IMR-90 (cell line): Measurements from ENCODE around the gene FRMPD4. TPM values are rescaled to one million over a fixed set of nuclear protein-coding genes. Genes with fewer than 3 reads are reported as not detected.

ENCODE experiments used
- ATAC-seq: fragments of 200-7000 bp; cut with Tn5 transposase; 2 replicates; pipeline ENCODE4 v1.9.1; 2020; ENCODE audit warnings: low read depth, mild to moderate bottlenecking, moderate library complexity
- BruUV-seq: library from RNA; stranded (reverse); fragments of 400-500 nt; replicated peaks from 2 replicates; lab custom pipeline; 2021; lab: Mats Ljungman, UMichigan
- CTCF ChIA-PET: fragments of 300-600 bp; formaldehyde crosslinking; extraction: SDS; loops from one replicate; lab custom pipeline; 2021; ENCODE audit warnings: antibody characterized with exemption; lab: Yijun Ruan, JAX
- POLR2A ChIA-PET: fragments of 300-600 bp; sonication (Branson Sonifier 250); formaldehyde crosslinking; loops from one replicate; lab custom pipeline; 2022; ENCODE audit warnings: antibody characterized with exemption; ENCODE audit not compliant: unreplicated experiment; lab: Charles Lee
- DNase-seq: peaks from one replicate; pipeline ENCODE4 v3.0.0; 2013
- H2AFZ ChIP-seq: replicated peaks from 2 replicates; pipeline ENCODE3; 2013; ENCODE audit warnings: low read length, mild to moderate bottlenecking; ENCODE audit not compliant: poor library complexity
- H2AK5ac ChIP-seq: 2 replicates; pipeline ENCODE4 v1.6.1; 2013; ENCODE audit warnings: low read depth, low read length, inconsistent platforms
- H2AK9ac ChIP-seq: replicated peaks from 2 replicates; pipeline ENCODE3; 2013; ENCODE audit warnings: mild to moderate bottlenecking, low read depth, low read length, moderate library complexity; ENCODE audit not compliant: poor library complexity
- H2BK120ac ChIP-seq: 2 replicates; pipeline ENCODE4 v1.6.1; 2013; ENCODE audit warnings: low read depth, low read length, inconsistent platforms
- H2BK15ac ChIP-seq: 3 replicates; pipeline ENCODE4 v1.6.1; 2013; ENCODE audit warnings: low read depth, low read length, inconsistent platforms
- H2BK20ac ChIP-seq: 2 replicates; pipeline ENCODE4 v1.6.1; 2013; ENCODE audit warnings: low read depth, mild to moderate bottlenecking, inconsistent platforms, low read length, moderate library complexity
- H2BK5ac ChIP-seq: 2 replicates; pipeline ENCODE4 v1.6.1; 2013; ENCODE audit warnings: mild to moderate bottlenecking, low read depth, low read length, inconsistent platforms; ENCODE audit not compliant: poor library complexity, severe bottlenecking
- H3K14ac ChIP-seq: replicated peaks from 2 replicates; pipeline ENCODE4 v1.6.1; 2013; ENCODE audit warnings: low read depth, low read length, inconsistent platforms
- H3K18ac ChIP-seq: 2 replicates; pipeline ENCODE4 v1.6.1; 2013; ENCODE audit warnings: low read depth, low read length, control low read depth
- H3K23ac ChIP-seq: 2 replicates; pipeline ENCODE4 v1.6.1; 2013; ENCODE audit warnings: low read depth, low read length, inconsistent platforms
- H3K27ac ChIP-seq: 2 replicates; pipeline ENCODE4 v1.5.1; 2013; ENCODE audit warnings: mild to moderate bottlenecking, control low read depth, low read length; ENCODE audit not compliant: insufficient read depth
- H3K27me3 ChIP-seq: 2 replicates; pipeline ENCODE4 v1.6.1; 2013; ENCODE audit warnings: low read length; ENCODE audit not compliant: control insufficient read depth, insufficient read depth
- H3K36me3 ChIP-seq: 2 replicates; pipeline ENCODE4 v1.6.1; 2013; ENCODE audit warnings: low read length, mixed read lengths; ENCODE audit not compliant: control insufficient read depth, insufficient read depth
- H3K4ac ChIP-seq: 2 replicates; pipeline ENCODE4 v1.6.1; 2013; ENCODE audit warnings: low read depth, low read length, inconsistent platforms
- H3K4me1 ChIP-seq: 2 replicates; pipeline ENCODE4 v1.6.1; 2013; ENCODE audit warnings: low read length, mixed read lengths; ENCODE audit not compliant: control insufficient read depth, insufficient read depth
- H3K4me2 ChIP-seq: 2 replicates; pipeline ENCODE4 v1.6.1; 2013; ENCODE audit warnings: low read depth, mild to moderate bottlenecking, control low read depth, low read length, moderate library complexity
- H3K4me3 ChIP-seq: 2 replicates; pipeline ENCODE4 v1.5.1; 2013; ENCODE audit warnings: low read depth, mild to moderate bottlenecking, control low read depth, low read length, moderate library complexity; ENCODE audit not compliant: insufficient read depth
- H3K56ac ChIP-seq: 2 replicates; pipeline ENCODE4 v1.6.1; 2013; ENCODE audit warnings: low read length, inconsistent platforms; ENCODE audit not compliant: insufficient read depth; ENCODE audit errors: extremely low read depth
- H3K79me1 ChIP-seq, 2 experiments: 2 replicates each; pipeline ENCODE4 v1.6.1; 2013; ENCODE audit warnings: low read length in 2 of 2, inconsistent platforms in 1 of 2, low read depth in 1 of 2
- H3K9ac ChIP-seq: 2 replicates; pipeline ENCODE4 v1.6.1; 2013; ENCODE audit warnings: low read depth, low read length, control low read depth
- H3K9me1 ChIP-seq: 2 replicates; pipeline ENCODE4 v1.6.1; 2013; ENCODE audit warnings: low read length, inconsistent platforms; ENCODE audit not compliant: insufficient read depth
- H3K9me3 ChIP-seq: 2 replicates; pipeline ENCODE4 v1.6.1; 2013; ENCODE audit warnings: low read length; ENCODE audit not compliant: control insufficient read depth, insufficient read depth
- H4K20me1 ChIP-seq: 2 replicates; pipeline ENCODE4 v1.6.1; 2013; ENCODE audit warnings: low read length, inconsistent platforms; ENCODE audit not compliant: insufficient read depth
- H4K5ac ChIP-seq: 2 replicates; pipeline ENCODE4 v1.6.1; 2013; ENCODE audit warnings: mild to moderate bottlenecking, low read depth, low read length, control low read depth
- H4K8ac ChIP-seq, 2 experiments: 2 replicates each; pipeline ENCODE4 v1.6.1; 2013; ENCODE audit warnings: low read depth in 2 of 2, low read length in 2 of 2, control low read depth in 1 of 2, inconsistent platforms in 1 of 2
- H4K91ac ChIP-seq: 2 replicates; pipeline ENCODE4 v1.6.1; 2013; ENCODE audit warnings: low read depth, low read length, inconsistent platforms; ENCODE audit not compliant: insufficient read depth
- BHLHE40 ChIP-seq: fragments of 150-350 bp; IDR thresholded peaks from 2 replicates; pipeline ENCODE4 v1.6.1; 2016; ENCODE audit warnings: mild to moderate bottlenecking, low read depth, low read length
- CEBPB ChIP-seq: IDR thresholded peaks from 2 replicates; pipeline ENCODE4 v1.6.1; 2012; ENCODE audit warnings: low read depth, low read length, improper control_type of control experiment
- MAFK ChIP-seq: IDR thresholded peaks from 2 replicates; pipeline ENCODE4 v1.6.1; 2012; ENCODE audit warnings: low read depth, low read length, improper control_type of control experiment
- NFE2L2 ChIP-seq: fragments of 150-350 bp; IDR thresholded peaks from 2 replicates; pipeline ENCODE4 v1.6.1; 2016; ENCODE audit warnings: low read depth, mild to moderate bottlenecking, low read length
- RAD21 ChIP-seq: IDR thresholded peaks from 2 replicates; pipeline ENCODE4 v1.6.1; 2012; ENCODE audit warnings: low read length, improper control_type of control experiment
- dilution Hi-C: fragments of 300-500 bp; cut with HindIII; formaldehyde crosslinking; loops from one replicate; pipeline ENCODE4 v1.14.3; 2018; ENCODE audit warnings: low sequenced_read_pairs; ENCODE audit not compliant: unreplicated experiment
- in situ Hi-C: fragments of 300-500 bp; cut with MboI; formaldehyde crosslinking; loops from 3 replicates; pipeline ENCODE4 v1.14.3; 2019; ENCODE audit warnings: low sequenced_read_pairs, inconsistent platforms, mixed read lengths
- intact Hi-C: fragments of 100-400 bp; cut with micrococcal nuclease; formaldehyde crosslinking; loops from 2 replicates; pipeline ENCODE4 v1.10.0; 2022
- polyA plus RNA-seq, 3 experiments: library from polyadenylated mRNA; depleted of rRNA; stranded (reverse); fragments of >200 nt; gene quantifications; 2 replicates each; pipeline ENCODE4 v1.2.3, GENCODE V29; 2012; ENCODE audit warnings: low replicate concordance in 1 of 3
- total RNA-seq: library from RNA; depleted of rRNA; stranded (reverse); fragments of >200 nt; gene quantifications from 2 replicates; pipeline ENCODE4 v1.2.3, GENCODE V29; 2012
- TF ChIP-seq, protein P1 (sequence below): fragments of 150-350 bp; IDR thresholded peaks from 2 replicates; pipeline ENCODE4 v1.6.1; 2017; ENCODE audit warnings: mild to moderate bottlenecking, antibody characterized with exemption, low read length, low read depth

The FRMPD4 gene
- total and polyA plus RNA-seq, 2 of the 4 experiments (the other 2 are of a cell fraction): 0.53 to 1.1 TPM

DNA sequence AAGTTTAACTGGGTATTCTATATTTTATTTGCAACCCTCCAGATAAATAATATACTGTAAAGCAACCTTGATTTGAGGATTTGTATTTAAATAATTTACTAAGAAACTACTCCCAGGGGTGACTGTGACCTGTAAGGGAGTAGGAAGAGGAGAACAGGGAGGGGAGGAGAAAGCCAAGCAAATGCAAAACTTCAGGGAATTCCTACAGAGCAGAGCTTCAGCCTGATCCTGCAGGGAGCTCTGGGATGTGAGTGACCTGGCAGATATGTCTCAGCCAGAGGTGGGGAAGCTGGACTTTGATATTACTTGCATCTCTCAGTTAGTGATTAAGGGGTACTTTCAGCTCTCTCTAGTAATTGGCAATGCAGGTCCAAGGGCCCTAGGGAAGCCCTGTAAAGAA lies 302.0 kb downstream of the FRMPD4 start:
- H4K5ac ChIP-seq: no peak overlapping the region
- BruUV-seq: no TSS peak
- no peak overlapping the region for H2BK20ac ChIP-seq
- in situ Hi-C loops (no loop called here), dilution Hi-C loops (no loop called here), intact Hi-C loops (no loop called here)
- no peak for ATAC-seq
- no peak overlapping the region for H3K23ac ChIP-seq
- H3K4me2 ChIP-seq: no peak overlapping the region
- no peak overlapping the region for H2BK15ac ChIP-seq
- no peak overlapping the region for H3K4ac ChIP-seq
- H3K36me3 ChIP-seq: no peaks in the 10 kb centered on the region
- H2BK120ac ChIP-seq: no peak overlapping the region
- H3K9ac ChIP-seq: no peak overlapping the region
- no peaks in the 10 kb centered on the region for H3K79me1 ChIP-seq
- no peaks in the 10 kb centered on the region for H3K27me3 ChIP-seq
- no peaks in the 10 kb centered on the region for H3K9me3 ChIP-seq
- no peak for DNase-seq
- H2AFZ ChIP-seq: no peak overlapping the region
- H3K18ac ChIP-seq: no peak overlapping the region
- H4K8ac ChIP-seq: no peak overlapping the region
- ChIA-PET CTCF (no interaction called here), POLR2A (no interaction called here)
- H3K14ac ChIP-seq: no peak overlapping the region
- no peaks in the 10 kb centered on the region for H4K20me1 ChIP-seq
- H3K4me3 ChIP-seq: no peak overlapping the region
- H3K27ac ChIP-seq: no peak overlapping the region
- H3K9me1 ChIP-seq: no peaks in the 10 kb centered on the region
- H4K91ac ChIP-seq: no peak overlapping the region
- no peak overlapping the region for H3K56ac ChIP-seq
- H2AK5ac ChIP-seq: no peak overlapping the region
- H3K4me1 ChIP-seq: no peaks in the 10 kb centered on the region
- H2BK5ac ChIP-seq: no peak overlapping the region
- TF ChIP-seq BHLHE40 (no peak), CEBPB (no peak), NFE2L2 (no peak), MAFK (no peak), RAD21 (no peak)
- TF ChIP-seq, protein P1, sequence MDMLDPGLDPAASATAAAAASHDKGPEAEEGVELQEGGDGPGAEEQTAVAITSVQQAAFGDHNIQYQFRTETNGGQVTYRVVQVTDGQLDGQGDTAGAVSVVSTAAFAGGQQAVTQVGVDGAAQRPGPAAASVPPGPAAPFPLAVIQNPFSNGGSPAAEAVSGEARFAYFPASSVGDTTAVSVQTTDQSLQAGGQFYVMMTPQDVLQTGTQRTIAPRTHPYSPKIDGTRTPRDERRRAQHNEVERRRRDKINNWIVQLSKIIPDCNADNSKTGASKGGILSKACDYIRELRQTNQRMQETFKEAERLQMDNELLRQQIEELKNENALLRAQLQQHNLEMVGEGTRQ: no peak
- H2AK9ac ChIP-seq: no peak overlapping the region
